CD4-positive, alpha-beta T cell (primary cell): ENCODE data around the gene PGBD5. TPM values are rescaled to one million over a fixed set of nuclear protein-coding genes. Genes with fewer than 3 reads are reported as not detected.

Experiments used
- ATAC-seq: fragments of 200-7000 bp; cut with Tn5 transposase; one replicate; pipeline ENCODE4 v1.10.0; 2022; ENCODE audit warnings: mild to moderate bottlenecking; ENCODE audit not compliant: poor library complexity
- CTCF ChIA-PET: fragments of 350-600 bp; sonication (Branson Sonifier 250); formaldehyde crosslinking; loops from one replicate; lab custom pipeline; 2021; ENCODE audit warnings: antibody characterized with exemption, inconsistent platforms; lab: Charles Lee
- POLR2A ChIA-PET: fragments of 350-600 bp; sonication (Branson Sonifier 250); formaldehyde crosslinking; loops from one replicate; lab custom pipeline; 2021; ENCODE audit warnings: antibody characterized with exemption, inconsistent platforms; lab: Charles Lee
- DNase-seq, 14 experiments: peaks; one replicate each; pipeline ENCODE4 v3.0.0-alpha.2; 2013 to 2020; ENCODE audit warnings: mixed read lengths in 2 of 14
- H3K27ac ChIP-seq, 2 donors: one replicate each; pipeline versions ENCODE4 v1.5.1 to v1.7.0; 2013; ENCODE audit warnings: low read length in 2 of 2, low read depth in 1 of 2, mild to moderate bottlenecking in 1 of 2
- H3K27me3 ChIP-seq, 2 experiments: 1 replicate in 1 of 2; 2 replicates in 1 of 2; pipeline versions ENCODE4 v1.6.1 to v1.7.0; 2013; ENCODE audit warnings: low read length in 2 of 2, control low read depth in 1 of 2, mild to moderate bottlenecking in 1 of 2, moderate library complexity in 1 of 2; ENCODE audit not compliant: insufficient read depth in 2 of 2, control insufficient read depth in 1 of 2
- H3K36me3 ChIP-seq: one replicate; pipeline ENCODE4 v1.6.1; 2013; ENCODE audit warnings: low read length, control low read depth; ENCODE audit not compliant: insufficient read depth
- H3K4me1 ChIP-seq: one replicate; pipeline ENCODE4 v1.6.1; 2013; ENCODE audit warnings: low read length, control low read depth; ENCODE audit not compliant: insufficient read depth
- H3K4me3 ChIP-seq: one replicate; pipeline ENCODE4 v1.5.1; 2013; ENCODE audit warnings: mild to moderate bottlenecking, low read length, moderate library complexity
- H3K9me3 ChIP-seq, 2 experiments: 1 replicate in 1 of 2; 2 replicates in 1 of 2; pipeline versions ENCODE4 v1.6.1 to v1.7.0; 2013; ENCODE audit warnings: low read length in 2 of 2, mild to moderate bottlenecking in 2 of 2, control low read depth in 1 of 2, moderate library complexity in 1 of 2; ENCODE audit not compliant: control insufficient read depth in 1 of 2, insufficient read depth in 1 of 2
- H3K27ac Mint-ChIP-seq: one replicate; pipeline ENCODE4 v1.8.0; 2020; ENCODE audit warnings: mixed read lengths
- H3K27me3 Mint-ChIP-seq: one replicate; pipeline ENCODE4 v1.8.0; 2021; ENCODE audit warnings: mixed read lengths
- H3K36me3 Mint-ChIP-seq: one replicate; pipeline ENCODE4 v1.8.0; 2021; ENCODE audit warnings: low read depth, mixed read lengths
- H3K4me1 Mint-ChIP-seq: one replicate; pipeline ENCODE4 v1.8.0; 2021; ENCODE audit warnings: low read depth, mixed read lengths
- H3K4me3 Mint-ChIP-seq: one replicate; pipeline ENCODE4 v1.8.0; 2020; ENCODE audit warnings: mild to moderate bottlenecking, mixed read lengths
- H3K9me3 Mint-ChIP-seq: one replicate; pipeline ENCODE4 v1.8.0; 2020; ENCODE audit warnings: mixed read lengths
- CTCF ChIP-seq: fragments of 200-600 bp; IDR thresholded peaks from one replicate; pipeline ENCODE4 v1.8.0; 2022; ENCODE audit warnings: antibody characterized with exemption, mild to moderate bottlenecking
- intact Hi-C, 2 experiments: fragments of 100-400 bp; cut with DNase I in 1 of 2; cut with micrococcal nuclease in 1 of 2; formaldehyde crosslinking; loops; one replicate each; pipeline versions ENCODE4 v1.15.1 to v1.9.0; 2023 to 2025; cut with DNase I, micrococcal nuclease
- total RNA-seq, 174 experiments: library from RNA in 2 of 174; stranded (reverse) in 2 of 174; gene quantifications; one replicate each; pipeline ENCODE4 v1.2.3 and lab custom pipeline; 2021 to 2026

PGBD5 gene
- total RNA-seq, 2 experiments from 2014 or later, result not detected

GRCh38 chr1:230335861-230336522 lies 90.1 kb downstream of the PGBD5 start:
- DNase-seq (no peak), ATAC-seq (no peak)
- no peaks in the 10 kb centered on the region for H3K9me3 Mint-ChIP-seq
- no peak for TF ChIP-seq CTCF
- H3K4me1 Mint-ChIP-seq, result no peaks in the 10 kb centered on the region
- no peak overlapping the region for H3K27ac Mint-ChIP-seq
- peaks cover 0 to 6% of the 10 kb centered on the region in 2 experiments for H3K9me3 ChIP-seq
- peaks cover 0 to 7% of the 10 kb centered on the region in 2 experiments for H3K27me3 ChIP-seq
- no peaks in the 10 kb centered on the region for H3K4me1 ChIP-seq
- no peak overlapping the region for H3K4me3 ChIP-seq
- ChIA-PET POLR2A (no interaction called here), CTCF (no interaction called here)
- peaks cover 14% of the 10 kb centered on the region for H3K27me3 Mint-ChIP-seq
- H3K36me3 Mint-ChIP-seq, result no peaks in the 10 kb centered on the region
- no peak overlapping the region for H3K4me3 Mint-ChIP-seq
- H3K36me3 ChIP-seq, result no peaks in the 10 kb centered on the region
- intact Hi-C loops, result no loop called here
- no peak overlapping the region for H3K27ac ChIP-seq

GRCh38 chr1:230334447-230334837 lies 91.7 kb downstream of the PGBD5 start:
- no peaks in the 10 kb centered on the region for H3K4me1 Mint-ChIP-seq
- TF ChIP-seq CTCF, result no peak

GRCh38 chr1:230333590-230334446 lies 92.3 kb downstream of the PGBD5 start:
- DNase-seq, result no peak
- Mint-ChIP-seq H3K36me3 (no peaks in the 10 kb centered on the region), H3K9me3 (no peaks in the 10 kb centered on the region), H3K4me1 (no peaks in the 10 kb centered on the region), H3K4me3 (no peak overlapping the region), H3K27ac (no peak overlapping the region), H3K27me3 (peaks cover 14% of the 10 kb centered on the region)
- CTCF ChIA-PET, result no interaction called here
- H3K9me3 ChIP-seq, result peaks cover 0 to 6% of the 10 kb centered on the region in 2 experiments
- intact Hi-C loops, result no loop called here
- POLR2A ChIA-PET, result no interaction called here
- no peak overlapping the region for H3K4me3 ChIP-seq
- ATAC-seq, result no peak
- no peak for TF ChIP-seq CTCF
- peaks cover 0 to 7% of the 10 kb centered on the region in 2 experiments for H3K27me3 ChIP-seq
- H3K27ac ChIP-seq, result no peak overlapping the region
- no peaks in the 10 kb centered on the region for H3K4me1 ChIP-seq
- H3K36me3 ChIP-seq, result no peaks in the 10 kb centered on the region

More at GRCh38 chr1:230334447-230334837, 91.7 kb downstream of the PGBD5 start:
- Mint-ChIP-seq H3K4me3 (no peak overlapping the region), H3K36me3 (no peaks in the 10 kb centered on the region), H3K9me3 (no peaks in the 10 kb centered on the region), H3K27me3 (peaks cover 14% of the 10 kb centered on the region), H3K27ac (no peak overlapping the region)
- Histone ChIP-seq H3K9me3 (peaks cover 0 to 6% of the 10 kb centered on the region in 2 experiments), H3K4me1 (no peaks in the 10 kb centered on the region), H3K27ac (no peak overlapping the region), H3K36me3 (no peaks in the 10 kb centered on the region), H3K27me3 (peaks cover 0 to 7% of the 10 kb centered on the region in 2 experiments), H3K4me3 (no peak overlapping the region)
- intact Hi-C loops, result no loop called here
- ChIA-PET CTCF (no interaction called here), POLR2A (no interaction called here)
- ATAC-seq (no peak), DNase-seq (no peak)
